GM18867 (cell line): ENCODE measurements around the gene VWA7.
"Not testable (repeated sequence)": the region's sequence is repeated elsewhere in the genome, so short reads cannot be mapped to it uniquely, and the experiment has no call there.

ENCODE experiments used
- ATAC-seq: cut with Tn5 transposase; IDR thresholded peaks from one replicate; pipeline ENCODE4 v1.9.1; 2021; ENCODE audit warnings: mild to moderate bottlenecking, moderate library complexity; ENCODE audit not compliant: unreplicated experiment

The VWA7 gene, protein sequence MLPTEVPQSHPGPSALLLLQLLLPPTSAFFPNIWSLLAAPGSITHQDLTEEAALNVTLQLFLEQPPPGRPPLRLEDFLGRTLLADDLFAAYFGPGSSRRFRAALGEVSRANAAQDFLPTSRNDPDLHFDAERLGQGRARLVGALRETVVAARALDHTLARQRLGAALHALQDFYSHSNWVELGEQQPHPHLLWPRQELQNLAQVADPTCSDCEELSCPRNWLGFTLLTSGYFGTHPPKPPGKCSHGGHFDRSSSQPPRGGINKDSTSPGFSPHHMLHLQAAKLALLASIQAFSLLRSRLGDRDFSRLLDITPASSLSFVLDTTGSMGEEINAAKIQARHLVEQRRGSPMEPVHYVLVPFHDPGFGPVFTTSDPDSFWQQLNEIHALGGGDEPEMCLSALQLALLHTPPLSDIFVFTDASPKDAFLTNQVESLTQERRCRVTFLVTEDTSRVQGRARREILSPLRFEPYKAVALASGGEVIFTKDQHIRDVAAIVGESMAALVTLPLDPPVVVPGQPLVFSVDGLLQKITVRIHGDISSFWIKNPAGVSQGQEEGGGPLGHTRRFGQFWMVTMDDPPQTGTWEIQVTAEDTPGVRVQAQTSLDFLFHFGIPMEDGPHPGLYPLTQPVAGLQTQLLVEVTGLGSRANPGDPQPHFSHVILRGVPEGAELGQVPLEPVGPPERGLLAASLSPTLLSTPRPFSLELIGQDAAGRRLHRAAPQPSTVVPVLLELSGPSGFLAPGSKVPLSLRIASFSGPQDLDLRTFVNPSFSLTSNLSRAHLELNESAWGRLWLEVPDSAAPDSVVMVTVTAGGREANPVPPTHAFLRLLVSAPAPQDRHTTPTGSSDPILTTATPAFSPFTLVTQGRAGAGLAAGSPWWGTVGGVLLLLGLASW

DNA sequence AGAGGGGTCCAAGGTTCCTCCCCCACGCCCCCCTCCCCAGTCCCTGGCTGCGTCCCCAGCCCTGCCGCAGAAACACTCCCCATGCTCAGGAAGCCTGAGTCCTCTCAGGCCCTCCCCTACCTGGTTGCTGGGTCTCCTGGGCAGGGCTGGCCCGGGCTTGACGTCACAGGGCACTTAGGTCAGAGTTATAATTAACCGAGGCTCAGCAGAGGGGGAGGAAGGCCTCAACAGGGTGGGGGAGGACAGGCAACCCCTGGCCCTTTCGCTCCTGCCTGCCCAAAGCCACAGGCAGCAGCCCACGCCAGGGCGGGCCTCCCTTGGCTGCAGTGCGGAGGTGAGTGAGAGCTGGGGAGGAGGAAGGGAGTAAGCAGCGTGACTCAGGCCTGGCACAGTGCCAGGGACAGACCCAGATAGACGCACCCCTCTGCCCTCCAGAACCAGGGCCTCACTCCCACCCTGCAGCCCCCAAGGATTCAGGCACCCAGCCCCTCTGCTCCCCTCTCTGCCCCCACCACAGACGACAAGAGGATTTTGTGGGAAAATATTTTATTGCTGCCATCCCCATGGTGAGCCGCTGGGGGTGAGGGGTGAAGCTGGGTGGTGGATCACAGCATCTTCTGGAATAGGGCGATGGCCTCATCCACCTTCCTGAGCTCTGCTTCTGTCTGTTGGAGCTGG lies at the start of gene VWA7:
VWA7 (minus strand) TSS at position 340 of the 678 bp plus-strand sequence. CDS start 549 bp downstream, outside the sequence.
- ATAC-seq: no peak

DNA sequence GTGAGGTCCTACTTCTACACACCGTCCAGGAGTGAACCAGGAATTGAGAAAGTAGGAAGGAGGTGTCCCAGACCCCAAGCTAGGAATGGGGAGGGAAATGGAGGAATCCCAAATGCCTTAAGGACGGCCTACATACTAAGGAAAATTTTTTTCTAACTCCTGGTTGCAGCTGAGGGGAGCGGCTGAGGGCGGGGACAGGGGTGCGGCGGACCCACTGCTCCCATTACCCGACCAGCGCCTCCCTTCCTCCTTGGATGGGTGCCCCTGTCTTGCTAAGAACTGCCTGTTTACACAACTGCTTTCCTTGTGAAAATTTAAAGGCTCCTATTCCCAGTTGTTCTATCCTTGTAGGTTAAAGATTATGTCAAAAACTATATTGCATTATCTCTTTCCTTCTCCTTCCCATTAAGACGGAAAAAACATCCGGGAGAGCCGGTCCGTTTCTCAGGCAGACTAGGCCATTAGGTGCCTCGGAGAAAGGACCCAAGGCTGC lies 49.7 kb upstream of the VWA7 start:
- ATAC-seq: peak; percentile 13

DNA sequence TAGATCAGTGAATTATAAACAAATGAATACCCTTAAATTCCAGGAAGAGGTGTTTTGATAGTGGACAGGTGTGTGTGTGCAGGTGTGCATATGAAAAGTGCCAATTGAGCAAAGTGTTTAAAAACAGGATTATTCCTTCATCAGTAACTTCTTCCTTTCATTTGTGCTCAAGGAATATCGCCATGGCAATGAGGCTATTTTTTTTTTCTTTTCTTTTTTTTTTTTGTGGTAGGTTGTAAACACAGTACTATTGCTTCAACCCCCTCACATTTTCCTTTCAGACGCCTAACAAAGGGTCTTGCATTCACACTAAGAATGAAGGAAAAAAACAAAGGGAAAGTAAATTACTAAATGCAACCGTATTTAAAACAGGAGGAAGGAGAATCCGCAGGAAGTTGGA lies 48.4 kb upstream of the VWA7 start:
- no peak for ATAC-seq

DNA sequence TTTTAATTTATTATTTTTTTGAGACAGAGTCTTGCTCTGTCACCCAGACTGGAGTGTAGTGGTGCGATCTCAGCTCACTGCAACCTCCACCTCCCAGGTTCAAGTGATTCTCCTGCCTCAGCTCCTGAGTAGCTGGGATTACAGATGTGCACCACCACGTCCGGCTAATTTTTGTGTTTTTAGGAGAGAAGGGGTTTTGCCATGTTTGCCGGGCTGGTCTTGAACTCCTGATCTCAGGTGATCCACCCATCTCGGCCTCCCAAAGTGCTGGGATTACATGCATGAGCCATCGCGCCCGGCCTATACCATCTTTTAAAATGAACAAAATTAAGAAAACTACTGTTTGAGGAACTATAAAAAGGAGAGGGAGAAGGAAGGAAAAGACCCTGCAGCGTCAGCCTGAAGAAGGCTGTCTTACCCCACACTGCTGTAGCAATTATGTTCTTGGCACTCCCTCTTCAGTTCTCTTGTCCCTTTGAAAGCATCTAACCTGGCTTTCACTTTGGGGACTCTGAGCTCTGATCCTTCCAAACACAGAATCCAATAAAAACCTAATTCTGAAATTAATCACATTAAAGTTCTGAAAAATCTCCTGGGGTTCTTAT lies 46.6 kb upstream of the VWA7 start:
- not testable (repeated sequence) for ATAC-seq

DNA sequence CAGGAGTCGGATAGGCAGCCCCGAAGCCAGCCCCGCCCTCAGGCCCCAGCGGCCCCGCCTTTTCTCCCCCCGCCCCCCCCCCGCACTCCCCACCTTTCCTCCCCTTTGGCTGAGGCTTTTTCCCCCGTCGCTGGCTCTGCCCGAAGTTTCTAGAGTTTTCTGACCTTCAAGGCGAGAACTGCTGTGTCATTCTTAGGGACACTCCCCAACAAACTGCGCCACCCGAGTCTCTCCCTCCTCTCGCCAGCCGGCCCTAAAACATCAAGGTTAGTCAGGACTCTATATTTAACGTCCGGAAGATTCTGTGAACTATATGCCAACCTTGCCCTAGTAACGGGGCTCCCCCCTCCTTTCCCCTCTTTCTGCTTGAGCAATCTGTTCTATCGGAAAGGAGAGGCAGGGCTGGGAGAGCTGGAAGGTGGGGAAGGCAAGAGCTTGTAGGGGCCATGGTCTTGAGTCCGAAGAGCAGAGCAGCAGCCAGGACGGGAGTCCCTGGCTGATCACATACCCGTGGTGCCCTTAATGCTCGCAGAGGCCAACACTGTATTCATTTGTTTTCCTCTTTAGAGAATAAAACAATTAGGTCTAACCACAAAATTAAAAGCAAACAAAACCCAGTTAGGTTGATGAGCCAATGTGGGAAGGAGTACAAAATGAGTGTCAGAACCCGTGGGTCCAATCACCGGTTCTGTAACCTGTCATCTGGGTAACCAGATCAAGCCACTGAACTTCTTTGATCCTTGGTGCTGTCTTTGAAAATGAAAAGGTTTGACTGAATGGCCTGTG lies 45.1 kb upstream of the VWA7 start:
- ATAC-seq: peak; percentile 35

DNA sequence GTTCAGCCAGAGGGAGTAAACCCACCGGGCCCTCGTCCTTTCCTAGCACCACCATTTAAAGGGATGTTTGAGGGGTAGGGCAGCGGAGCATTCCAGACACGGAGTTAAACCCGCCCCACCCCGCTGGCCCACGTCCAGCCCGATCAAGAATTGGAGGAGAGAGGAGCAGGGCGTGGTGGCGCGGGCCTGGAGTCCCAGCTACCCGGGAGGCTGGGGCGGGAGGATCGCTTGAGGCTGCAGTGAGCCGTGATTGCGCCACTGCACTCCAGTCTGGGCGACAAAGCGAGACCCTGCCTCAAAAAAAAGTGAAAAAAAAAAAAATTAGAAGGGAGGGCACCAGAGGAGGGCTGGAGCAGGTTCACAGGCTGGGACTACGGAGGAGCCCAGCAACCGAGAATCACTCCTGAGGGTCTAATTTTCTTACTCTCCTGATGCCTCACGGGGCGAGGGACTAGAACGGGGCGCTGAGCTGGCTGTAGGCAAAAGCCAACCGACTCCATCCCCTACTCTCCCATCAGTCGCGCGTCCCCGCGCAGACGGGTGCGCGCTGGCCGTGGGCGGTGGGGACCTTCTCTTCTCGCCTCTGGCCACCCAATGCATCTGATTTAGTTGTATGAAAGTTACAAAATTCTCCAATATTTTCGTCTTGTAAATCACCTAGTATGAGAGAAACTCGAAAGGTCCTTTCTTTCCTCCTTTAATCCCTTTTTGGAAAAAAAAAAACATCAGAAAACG lies 44.3 kb upstream of the VWA7 start:
- ATAC-seq: peak; percentile 33

DNA sequence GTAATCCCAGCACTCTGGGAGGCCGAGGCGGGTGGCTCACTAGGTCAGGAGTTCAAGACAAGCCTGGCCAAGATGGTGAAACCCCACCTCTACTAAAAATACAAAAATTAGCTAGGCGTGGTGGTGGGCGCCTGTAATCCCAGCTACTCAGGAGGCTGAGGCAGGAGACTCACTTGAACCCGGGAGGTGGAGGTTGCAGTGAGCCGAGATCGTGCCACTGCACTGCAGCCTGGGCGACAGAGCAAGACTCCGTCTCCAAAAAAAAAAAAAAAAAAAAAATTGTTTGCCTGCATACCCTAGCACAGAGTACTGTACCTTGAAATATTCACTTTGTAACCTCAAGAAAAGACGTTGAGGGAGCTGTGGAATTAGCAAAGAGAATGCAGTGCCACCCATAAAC lies 43.3 kb upstream of the VWA7 start:
- ATAC-seq: not testable (repeated sequence)

DNA sequence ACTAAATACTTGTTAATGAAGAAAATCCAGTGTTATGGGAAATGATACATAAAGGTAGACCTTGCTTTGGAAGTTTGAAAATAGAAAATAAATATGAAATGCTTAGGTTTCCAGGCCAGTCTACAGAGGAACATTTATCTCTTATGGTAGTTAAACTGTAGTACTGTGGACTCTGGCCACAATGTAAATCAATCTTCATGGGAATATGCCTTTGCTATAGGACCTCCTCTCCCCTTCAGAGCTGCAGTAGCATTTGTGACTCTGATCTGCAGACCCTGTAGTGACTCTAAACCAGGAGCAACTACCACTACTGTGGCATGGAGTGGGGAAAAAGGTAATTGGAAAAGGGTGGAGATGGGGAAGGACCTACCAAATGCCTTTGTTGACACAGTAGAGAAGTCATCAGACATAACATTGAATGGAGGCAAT lies 42.8 kb upstream of the VWA7 start:
- no peak for ATAC-seq

DNA sequence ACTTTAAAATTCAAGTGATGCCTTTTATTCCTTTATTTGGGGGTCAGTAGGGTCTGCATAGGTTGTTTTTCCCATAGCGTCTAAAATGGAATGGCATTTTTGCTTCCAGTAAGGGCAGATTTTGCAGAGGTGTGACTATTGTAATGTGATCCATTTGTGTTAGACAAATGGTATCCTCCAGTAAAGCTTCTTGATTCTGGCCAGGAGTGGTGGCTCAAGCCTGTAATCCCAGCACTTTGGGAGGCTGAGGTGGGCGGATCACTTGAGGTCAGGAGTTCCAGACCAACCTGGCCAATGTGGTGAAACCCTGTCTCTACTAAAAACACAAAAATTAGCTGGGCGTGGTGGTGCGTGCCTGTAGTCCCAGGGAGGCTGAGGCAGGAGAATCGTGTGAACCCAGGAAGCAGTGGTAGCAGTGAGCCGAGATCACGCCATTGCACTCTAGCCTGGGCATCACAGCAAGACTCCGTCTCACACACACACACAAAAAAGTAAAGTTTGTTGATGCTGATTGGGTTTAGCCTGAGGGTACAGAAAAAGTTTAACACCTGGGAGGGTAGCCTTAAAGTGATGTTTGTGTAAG lies 40.9 kb upstream of the VWA7 start:
- not testable (repeated sequence) for ATAC-seq

DNA sequence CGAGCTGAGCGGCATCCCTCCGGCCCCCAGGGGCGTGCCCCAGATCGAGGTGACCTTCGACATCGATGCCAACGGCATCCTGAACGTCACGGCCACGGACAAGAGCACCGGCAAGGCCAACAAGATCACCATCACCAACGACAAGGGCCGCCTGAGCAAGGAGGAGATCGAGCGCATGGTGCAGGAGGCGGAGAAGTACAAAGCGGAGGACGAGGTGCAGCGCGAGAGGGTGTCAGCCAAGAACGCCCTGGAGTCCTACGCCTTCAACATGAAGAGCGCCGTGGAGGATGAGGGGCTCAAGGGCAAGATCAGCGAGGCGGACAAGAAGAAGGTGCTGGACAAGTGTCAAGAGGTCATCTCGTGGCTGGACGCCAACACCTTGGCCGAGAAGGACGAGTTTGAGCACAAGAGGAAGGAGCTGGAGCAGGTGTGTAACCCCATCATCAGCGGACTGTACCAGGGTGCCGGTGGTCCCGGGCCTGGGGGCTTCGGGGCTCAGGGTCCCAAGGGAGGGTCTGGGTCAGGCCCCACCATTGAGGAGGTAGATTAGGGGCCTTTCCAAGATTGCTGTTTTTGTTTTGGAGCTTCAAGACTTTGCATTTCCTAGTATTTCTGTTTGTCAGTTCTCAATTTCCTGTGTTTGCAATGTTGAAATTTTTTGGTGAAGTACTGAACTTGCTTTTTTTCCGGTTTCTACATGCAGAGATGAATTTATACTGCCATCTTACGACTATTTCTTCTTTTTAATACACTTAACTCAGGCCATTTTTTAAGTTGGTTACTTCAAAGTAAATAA lies 40.2 kb upstream of the VWA7 start:
- not testable (repeated sequence) for ATAC-seq

DNA sequence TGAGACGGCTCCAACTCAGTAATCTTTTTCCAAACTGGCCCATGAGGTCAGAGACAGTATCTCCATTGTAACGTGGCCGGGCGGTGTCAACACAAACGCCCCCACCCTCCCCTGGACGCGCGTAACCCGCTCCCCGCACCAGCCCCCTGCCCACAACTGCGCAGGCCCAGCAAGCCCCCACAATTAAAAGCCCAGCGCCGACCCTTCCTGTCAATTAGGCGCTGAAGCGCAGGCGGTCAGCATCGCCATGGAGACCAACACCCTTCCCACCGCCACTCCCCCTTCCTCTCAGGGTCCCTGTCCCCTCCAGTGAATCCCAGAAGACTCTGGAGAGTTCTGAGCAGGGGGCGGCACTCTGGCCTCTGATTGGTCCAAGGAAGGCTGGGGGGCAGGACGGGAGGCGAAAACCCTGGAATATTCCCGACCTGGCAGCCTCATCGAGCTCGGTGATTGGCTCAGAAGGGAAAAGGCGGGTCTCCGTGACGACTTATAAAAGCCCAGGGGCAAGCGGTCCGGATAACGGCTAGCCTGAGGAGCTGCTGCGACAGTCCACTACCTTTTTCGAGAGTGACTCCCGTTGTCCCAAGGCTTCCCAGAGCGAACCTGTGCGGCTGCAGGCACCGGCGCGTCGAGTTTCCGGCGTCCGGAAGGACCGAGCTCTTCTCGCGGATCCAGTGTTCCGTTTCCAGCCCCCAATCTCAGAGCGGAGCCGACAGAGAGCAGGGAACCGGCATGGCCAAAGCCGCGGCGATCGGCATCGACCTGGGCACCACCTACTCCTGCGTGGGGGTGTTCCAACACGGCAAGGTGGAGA lies 38.1 kb upstream of the VWA7 start, which contains the start of the genes HSPA1A and HSPA1L:
HSPA1A (plus strand) TSS at position 519 of the 814 bp plus-strand sequence; CDS start at position 733, 214 bp downstream.
HSPA1L (minus strand) TSS at position 259 of the 814 bp plus-strand sequence. CDS start 3,311 bp downstream, outside the sequence.
- peak; percentile 41 for ATAC-seq

DNA sequence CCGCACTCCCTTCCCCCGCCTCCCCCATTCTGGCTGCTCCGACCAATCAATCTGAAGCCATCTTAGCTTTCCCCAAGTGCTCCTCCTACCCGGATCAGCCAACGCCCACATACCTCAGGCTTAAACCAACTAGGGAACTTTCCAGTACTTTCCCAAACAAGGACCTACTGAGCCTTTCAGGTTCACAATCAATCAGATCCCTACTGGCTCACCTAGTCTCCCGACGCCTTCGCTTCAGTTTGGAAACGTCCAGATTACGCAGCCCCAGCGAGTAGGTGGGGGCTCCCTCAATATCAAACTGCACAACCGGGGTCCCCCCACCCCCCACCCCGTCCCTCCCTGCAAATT lies 37.5 kb upstream of the VWA7 start:
- ATAC-seq: no peak

DNA sequence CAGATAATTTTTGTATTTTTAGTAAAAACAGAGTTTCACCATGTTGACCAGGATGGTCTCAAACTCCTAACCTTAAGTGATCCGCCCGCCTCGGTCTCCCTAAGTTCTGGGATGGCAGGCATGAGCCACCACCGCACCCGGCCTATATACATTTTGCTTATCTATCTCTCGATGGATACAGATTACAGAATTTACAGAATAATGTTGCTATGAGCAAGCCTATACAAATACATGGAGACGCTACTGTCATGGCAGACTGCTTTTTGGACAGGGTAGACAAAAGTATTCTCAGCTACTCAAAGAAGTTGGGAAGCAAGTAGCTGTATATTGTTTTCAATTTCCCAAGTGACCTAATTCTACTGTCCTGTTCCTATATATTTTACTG lies 36.3 kb upstream of the VWA7 start:
- no peak for ATAC-seq

DNA sequence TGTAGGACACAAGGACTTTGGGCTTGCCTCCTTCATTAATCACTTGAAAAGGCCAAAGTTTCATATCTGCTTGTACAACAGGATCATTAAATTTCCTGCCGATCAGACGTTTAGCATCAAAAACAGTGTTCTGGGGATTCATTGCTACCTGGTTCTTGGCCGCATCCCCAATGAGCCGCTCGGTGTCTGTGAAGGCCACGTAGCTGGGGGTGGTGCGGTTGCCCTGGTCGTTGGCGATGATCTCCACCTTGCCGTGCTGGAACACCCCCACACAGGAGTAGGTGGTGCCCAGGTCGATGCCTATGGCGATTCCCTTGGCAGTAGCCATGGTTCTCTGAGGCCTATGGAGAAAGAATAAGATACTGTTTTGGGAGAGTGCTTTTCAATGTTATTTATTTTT lies 34.5 kb upstream of the VWA7 start:
- no peak for ATAC-seq

DNA sequence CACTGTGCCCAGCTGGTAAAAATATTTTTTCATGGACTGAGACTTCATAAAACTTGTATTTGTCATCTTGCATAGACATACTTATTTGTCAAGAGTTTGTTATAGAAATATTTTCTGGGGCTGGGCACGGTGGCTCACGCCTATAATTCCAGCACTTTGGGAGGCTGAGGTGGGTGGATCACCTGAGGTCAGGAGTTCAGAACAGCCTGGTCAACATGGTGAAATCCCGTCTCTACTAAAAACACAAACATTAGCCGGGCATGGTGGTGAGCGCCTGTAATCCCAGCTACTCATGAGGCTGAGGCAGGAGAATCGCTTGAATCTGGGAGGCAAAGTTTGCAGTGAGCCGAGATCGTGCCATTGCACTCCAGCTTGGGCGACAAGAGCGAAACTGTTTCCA lies 31.5 kb upstream of the VWA7 start:
- ATAC-seq: not testable (repeated sequence)

DNA sequence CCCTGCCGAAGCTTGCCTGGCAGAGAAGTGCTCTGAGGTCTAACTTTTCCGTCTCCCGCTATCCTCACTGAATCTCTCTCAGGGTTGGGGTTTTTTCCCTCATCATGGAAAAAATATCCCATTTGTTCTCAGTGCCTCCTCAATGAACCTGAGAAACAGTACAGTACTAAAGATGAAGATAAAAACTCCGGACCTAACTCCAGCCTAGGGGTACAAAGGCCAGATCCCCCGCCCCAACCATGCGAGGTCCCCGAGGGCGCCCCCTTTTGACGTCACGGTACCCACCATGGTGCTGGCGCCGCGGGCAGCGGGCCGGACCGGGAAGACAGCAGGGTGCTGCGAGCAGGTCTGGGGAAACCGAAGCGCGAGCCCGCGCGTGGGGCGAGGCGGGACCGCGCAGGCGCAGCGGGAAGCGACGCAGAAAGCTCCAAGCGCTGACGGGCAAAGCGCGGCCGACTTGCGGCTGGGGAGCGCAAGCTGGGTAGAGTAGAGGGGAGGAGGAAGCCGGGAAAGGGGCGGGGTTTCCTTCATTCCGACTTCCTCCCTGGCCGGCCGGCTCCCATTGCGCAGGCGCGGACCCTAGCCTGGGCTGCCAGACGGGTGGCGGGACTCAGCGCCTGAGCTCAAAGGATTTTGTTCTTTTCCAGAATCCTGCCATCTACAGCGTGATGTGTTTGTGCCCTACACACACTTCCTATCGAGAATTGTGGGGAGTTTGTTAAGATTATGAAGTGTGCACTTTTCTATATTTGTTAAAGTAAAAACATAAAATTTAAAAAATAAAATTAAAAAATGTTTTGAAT lies 29.5 kb upstream of the VWA7 start, which contains the start of gene LSM2:
LSM2 (minus strand) TSS at position 497 of the 803 bp plus-strand sequence; CDS start at position 288, 209 bp downstream.
- peak; percentile 86 for ATAC-seq
